HepG2 (cell line): ENCODE measurements around the gene GSK3B. TPM values are rescaled to one million over a fixed set of nuclear protein-coding genes. Genes with fewer than 3 reads are reported as not detected.

Source experiments
- BORCS8-MEF2B ChIP-seq: sonication (generic); formaldehyde crosslinking; IDR thresholded peaks from 2 replicates; pipeline ENCODE4 v1.8.0; 2022; ENCODE audit warnings: mild to moderate bottlenecking, missing genetic modification reagents
- BRD4 ChIP-seq: sonication (generic); formaldehyde crosslinking; IDR thresholded peaks from 2 replicates; pipeline ENCODE4 v1.4.0; 2020; ENCODE audit warnings: missing genetic modification reagents
- ELF1 ChIP-seq: sonication (generic); formaldehyde crosslinking; IDR thresholded peaks from 2 replicates; pipeline ENCODE4 v1.4.0; 2020; ENCODE audit warnings: missing genetic modification reagents
- ERF ChIP-seq: IDR thresholded peaks from 2 replicates; pipeline ENCODE4 v1.6.1; 2018; ENCODE audit warnings: missing biosample characterization, missing genetic modification reagents
- GMEB1 ChIP-seq: sonication (generic); formaldehyde crosslinking; IDR thresholded peaks from 2 replicates; pipeline ENCODE4 v1.5.1; 2020; ENCODE audit warnings: missing genetic modification reagents, mild to moderate bottlenecking, borderline replicate concordance
- KDM3A ChIP-seq: IDR thresholded peaks from 2 replicates; pipeline ENCODE4 v1.6.1; 2018; ENCODE audit warnings: low read depth, missing compliant biosample characterization
- MAZ ChIP-seq, 2 experiments: sonication (generic) in 1 of 2; formaldehyde crosslinking in 1 of 2; IDR thresholded peaks; 2 replicates each; pipeline versions ENCODE4 v1.5.0 to v1.6.1; 2012 to 2020; ENCODE audit warnings: low read depth in 2 of 2, mild to moderate bottlenecking in 2 of 2, borderline replicate concordance in 1 of 2, improper control_type of control experiment in 1 of 2, low read length in 1 of 2, missing genetic modification reagents in 1 of 2, moderate library complexity in 1 of 2
- NFKB2 ChIP-seq: sonication (generic); formaldehyde crosslinking; IDR thresholded peaks from 2 replicates; pipeline ENCODE4 v1.4.0; 2020; ENCODE audit warnings: missing genetic modification reagents, borderline replicate concordance
- RARG ChIP-seq: sonication (generic); formaldehyde crosslinking; IDR thresholded peaks from 2 replicates; pipeline ENCODE4 v1.4.0; 2020; ENCODE audit warnings: low read depth, mild to moderate bottlenecking, missing genetic modification reagents
- REST ChIP-seq, 2 experiments: IDR thresholded peaks; 2 replicates each; pipeline ENCODE4 v1.6.1; 2011 to 2012; ENCODE audit warnings: low read length in 2 of 2, borderline replicate concordance in 1 of 2, low read depth in 1 of 2, mild to moderate bottlenecking in 1 of 2, moderate library complexity in 1 of 2
- SMARCE1 ChIP-seq: fragments of 450-650 bp; IDR thresholded peaks from 2 replicates; pipeline ENCODE4 v1.6.1; 2017; ENCODE audit warnings: borderline replicate concordance
- SP4 ChIP-seq: sonication (generic); formaldehyde crosslinking; IDR thresholded peaks from 2 replicates; pipeline ENCODE4 v1.8.1; 2023; ENCODE audit warnings: mild to moderate bottlenecking, missing genetic modification reagents
- TSC22D2 ChIP-seq: sonication (generic); formaldehyde crosslinking; IDR thresholded peaks from 2 replicates; pipeline ENCODE4 v1.5.1; 2020; ENCODE audit warnings: missing genetic modification reagents, mild to moderate bottlenecking, borderline replicate concordance
- ZBTB26 ChIP-seq: IDR thresholded peaks from 2 replicates; pipeline ENCODE4 v1.6.1; 2016; ENCODE audit warnings: missing compliant biosample characterization, missing genetic modification reagents, borderline replicate concordance
- ZNF281 ChIP-seq: sonication (generic); formaldehyde crosslinking; IDR thresholded peaks from 2 replicates; pipeline ENCODE4 v1.4.0; 2020; ENCODE audit warnings: missing genetic modification reagents, borderline replicate concordance
- ZNF343 ChIP-seq: sonication (generic); formaldehyde crosslinking; IDR thresholded peaks from 2 replicates; pipeline ENCODE4 v1.4.0; 2020; ENCODE audit warnings: mild to moderate bottlenecking, missing genetic modification reagents
- ZNF431 ChIP-seq: sonication (generic); formaldehyde crosslinking; IDR thresholded peaks from 2 replicates; pipeline ENCODE4 v1.9.0; 2022; ENCODE audit warnings: missing genetic modification reagents, low read depth, mild to moderate bottlenecking, borderline replicate concordance
- polyA plus RNA-seq, 8 experiments: library from polyadenylated mRNA; depleted of rRNA in 3 of 8; stranded (reverse) in 7 of 8; unstranded in 1 of 8; fragments of >200 nt; fragmentation: Illumina TruSeq in 4 of 8; extraction: Trizol in 4 of 8; gene quantifications; 2 replicates each; pipeline versions ENCODE4 v1.2.1 to v1.2.3, GENCODE V29; 2011 to 2016; ENCODE audit warnings: low read depth in 4 of 8, missing spikeins in 1 of 8, mixed read lengths in 1 of 8; ENCODE audit not compliant: insufficient read depth in 1 of 8
- total RNA-seq, 5 experiments: library from RNA; depleted of rRNA; stranded (reverse); fragments of >200 nt; fragmentation: Illumina TruSeq; extraction: Trizol; gene quantifications; 2 replicates each; pipeline ENCODE4 v1.2.3, GENCODE V29; 2016; ENCODE audit warnings: low read depth in 1 of 5

GSK3B gene
- total and polyA plus RNA-seq, 2 of the 13 experiments (the other 11 are each of a cell fraction or from before 2014, with no cell fraction given), result 22.3 to 30.1 TPM

GRCh38 chr3:120093911-120094775, at the start of gene GSK3B (continued):
- TF ChIP-seq REST (IDR thresholded peaks at IDR 0.05; ENCODE audit: borderline replicate concordance in 1 of 2, low read depth in 1 of 2, low read length in 2 of 2), result 0 out of 4 replicates have a peak, but pooled peaks of 1 of the 2 experiments have one; percentile 11
- TF ChIP-seq TSC22D2 (CRISPR knock-in tag), result peak; percentile 64; the same call in 1 of the 2 replicates
- peak; percentile 16; the same call in 1 of the 2 replicates for TF ChIP-seq KDM3A (CRISPR knock-in tag)
- TF ChIP-seq BORCS8-MEF2B (CRISPR knock-in tag), result peak; percentile 64; the same call in 1 of the 2 replicates
- TF ChIP-seq MAZ (IDR thresholded peaks at IDR 0.05; ENCODE audit: borderline replicate concordance, low read depth, low read length), result no peak; the same call in none of the 2 replicates
- peak; percentile 72 for TF ChIP-seq MAZ (CRISPR knock-in tag; IDR thresholded peaks at IDR 0.05; ENCODE audit: low read depth)
- TF ChIP-seq GMEB1 (CRISPR knock-in tag), result no peak
- TF ChIP-seq RARG, result no peak
- TF ChIP-seq ERF (CRISPR knock-in tag), result 0 out of 2 replicates have a peak, but pooled peaks have one; percentile 25
- TF ChIP-seq ZNF343, result no peak
- peak; percentile 32; the same call in 1 of the 2 replicates for TF ChIP-seq BRD4 (CRISPR knock-in tag)
- TF ChIP-seq SMARCE1, result no peak
- 0 out of 2 replicates have a peak, but pooled peaks have one; percentile 28 for TF ChIP-seq ZNF431 (CRISPR knock-in tag)
- TF ChIP-seq ZNF281, result peak; percentile 55
- peak; percentile 49; the same call in 1 of the 2 replicates for TF ChIP-seq NFKB2 (CRISPR knock-in tag)
- peak; percentile 28; the same call in 1 of the 2 replicates for TF ChIP-seq ELF1 (CRISPR knock-in tag)
- TF ChIP-seq ZBTB26, result peak; percentile 39; the same call in 1 of the 2 replicates
- 0 out of 2 replicates have a peak, but pooled peaks have one; percentile 24 for TF ChIP-seq SP4 (CRISPR knock-in tag)
